ENCODE measurements around the gene MEF2C. TPM values are rescaled to one million over a fixed set of nuclear protein-coding genes. Genes with fewer than 3 reads are reported as not detected.

MEF2C gene
- total RNA-seq, 4 donors from 2014 or later, result 17.3 to 58.0 (median 23.5) TPM

GRCh38 chr5:88870285-88870684 is 12.7 kb downstream of the MEF2C start:
- Histone ChIP-seq H3K27me3 (no peaks in the 10 kb centered on the region), H3K9me3 (no peaks in the 10 kb centered on the region), H3K36me3 (no peaks in the 10 kb centered on the region), H3K4me3 (no peak overlapping the region), H3K4me1 (peaks cover 0 to 6% (median 1%) of the 10 kb centered on the region in 4 donors), H3K27ac (no peak overlapping the region)
- in situ Hi-C loops (cut with MboI; ENCODE audit: low pct_ligation_motif_present in 1 of 4, low pct_unique_long_range_greater_than_20kb in 1 of 4, low sequenced_read_pairs in 3 of 4) (no loop called here), intact Hi-C loops (cut with DNase I; ENCODE audit: low total_unique reads) (no loop called here)
- 41 to 73% methylated on average over 2 of the region's 2 CpGs for WGBS, 2 donors (ENCODE audit: low coverage in 1 of 2)
- no peak for DNase-seq
- TF ChIP-seq EP300 (IDR thresholded peaks at IDR 0.05; ENCODE audit: low read depth), result no peak
- TF ChIP-seq POLR2AphosphoS5 (IDR thresholded peaks at IDR 0.05), result no peak
- TF ChIP-seq CTCF (IDR thresholded peaks at IDR 0.05), result no peak
- TF ChIP-seq POLR2A (IDR thresholded peaks at IDR 0.05), result no peak

GRCh38 chr5:88868468-88869068 is 14.4 kb downstream of the MEF2C start:
- in situ Hi-C loops (cut with MboI; ENCODE audit: low pct_ligation_motif_present in 1 of 4, low pct_unique_long_range_greater_than_20kb in 1 of 4, low sequenced_read_pairs in 3 of 4), result no loop called here

GRCh38 chr5:88867638-88868037 is 15.3 kb downstream of the MEF2C start:
- H3K36me3 ChIP-seq, result no peaks in the 10 kb centered on the region
- no peak overlapping the region for H3K4me3 ChIP-seq
- in situ Hi-C loops (cut with MboI; ENCODE audit: low pct_ligation_motif_present in 1 of 4, low pct_unique_long_range_greater_than_20kb in 1 of 4, low sequenced_read_pairs in 3 of 4) (no loop called here), intact Hi-C loops (cut with DNase I; ENCODE audit: low total_unique reads) (no loop called here)
- no peaks in the 10 kb centered on the region for H3K9me3 ChIP-seq
- no peak overlapping the region for H3K27ac ChIP-seq
- H3K27me3 ChIP-seq, result no peaks in the 10 kb centered on the region
- no peak for TF ChIP-seq POLR2AphosphoS5 (IDR thresholded peaks at IDR 0.05)
- no peak for TF ChIP-seq CTCF (IDR thresholded peaks at IDR 0.05)
- TF ChIP-seq POLR2A (IDR thresholded peaks at IDR 0.05), result no peak
- TF ChIP-seq EP300 (IDR thresholded peaks at IDR 0.05; ENCODE audit: low read depth), result no peak
- no peak for DNase-seq
- WGBS, 2 donors (ENCODE audit: low coverage in 1 of 2), result 90 to 94% methylated on average over 6 of the region's 6 CpGs
- H3K4me1 ChIP-seq, result no peaks in the 10 kb centered on the region

More at GRCh38 chr5:88868468-88869068, 14.4 kb downstream of the MEF2C start:
- TF ChIP-seq EP300 (IDR thresholded peaks at IDR 0.05; ENCODE audit: low read depth) (no peak), POLR2AphosphoS5 (IDR thresholded peaks at IDR 0.05) (peak in 1 of 3 donors; percentile 10)
- Histone ChIP-seq H3K9me3 (no peaks in the 10 kb centered on the region), H3K4me3 (no peak overlapping the region), H3K36me3 (no peaks in the 10 kb centered on the region), H3K4me1 (no peaks in the 10 kb centered on the region), H3K27ac (no peak overlapping the region), H3K27me3 (no peaks in the 10 kb centered on the region)
- DNase-seq, result no peak
- WGBS, 2 donors (ENCODE audit: low coverage in 1 of 2), result 59 to 62% methylated on average over 7 of the region's 7 CpGs
- intact Hi-C loops (cut with DNase I; ENCODE audit: low total_unique reads), result no loop called here

- TF ChIP-seq CTCF (IDR thresholded peaks at IDR 0.05) (no peak), EP300 (IDR thresholded peaks at IDR 0.05; ENCODE audit: low read depth) (no peak), POLR2A (IDR thresholded peaks at IDR 0.05) (no peak), POLR2AphosphoS5 (IDR thresholded peaks at IDR 0.05) (no peak)
- in situ Hi-C loops (cut with MboI; ENCODE audit: low pct_ligation_motif_present in 1 of 4, low pct_unique_long_range_greater_than_20kb in 1 of 4, low sequenced_read_pairs in 3 of 4) (no loop called here), intact Hi-C loops (cut with DNase I; ENCODE audit: low total_unique reads) (no loop called here)
- no peaks in the 10 kb centered on the region for H3K36me3 ChIP-seq
- no peaks in the 10 kb centered on the region for H3K27me3 ChIP-seq
- no peaks in the 10 kb centered on the region for H3K4me1 ChIP-seq
- WGBS, 2 donors (ENCODE audit: low coverage in 1 of 2), result 90 to 94% methylated on average over 5 of the region's 5 CpGs
- no peak overlapping the region for H3K4me3 ChIP-seq
- no peaks in the 10 kb centered on the region for H3K9me3 ChIP-seq
- H3K27ac ChIP-seq, result no peak overlapping the region
- no peak for DNase-seq
Measured at GRCh38 chr5:88863523-88863922, 19.5 kb downstream of the MEF2C start.
